ENCODE results near the gene MARCHF2. TPM values are rescaled to one million over a fixed set of nuclear protein-coding genes. Genes with fewer than 3 reads are reported as not detected.

The MARCHF2 gene
- total RNA-seq, 4 donors from 2014 or later: 44.1 to 161 (median 62.8) TPM

DNA sequence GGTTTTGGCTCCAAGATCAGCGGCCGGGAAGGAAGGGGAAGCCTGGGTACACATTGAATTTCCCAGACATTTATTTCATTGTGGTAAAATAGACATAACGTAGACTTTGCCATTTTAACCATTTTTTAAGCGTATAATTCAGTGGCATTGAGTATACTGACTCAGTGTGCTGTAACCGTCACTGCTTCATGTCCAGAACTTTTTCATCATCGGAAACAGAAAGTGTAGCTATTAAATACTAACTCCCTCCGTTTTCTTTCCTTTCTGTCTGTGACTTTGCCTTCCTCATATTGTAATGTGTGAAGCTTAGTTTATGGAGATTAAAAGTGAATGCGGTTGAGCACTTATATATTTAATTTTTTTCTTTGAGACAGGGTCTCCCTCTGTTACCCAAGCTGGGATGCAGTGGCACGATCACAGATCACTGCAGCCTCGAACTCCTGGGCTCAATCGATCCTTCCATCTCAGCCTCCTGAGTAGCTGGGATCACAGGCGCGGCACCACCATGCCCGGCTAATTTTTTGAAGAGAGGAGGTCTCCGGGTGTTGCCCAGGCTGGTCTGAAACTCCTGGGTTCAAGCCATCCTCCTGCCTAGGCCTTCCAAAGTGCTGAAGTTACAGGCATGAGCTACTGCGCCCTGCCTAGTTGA is 33.1 kb downstream of the MARCHF2 start:
- DNase-seq: no peak
- Histone ChIP-seq H3K36me3 (no peaks in the 10 kb centered on the region), H3K27ac (peak overlapping the region; percentile 90 to 94), H3K4me3 (peak overlapping the region; percentile 79 to 93), H3K9me3 (no peaks in the 10 kb centered on the region), H3K27me3 (no peaks in the 10 kb centered on the region), H3K4me1 (peaks cover 10 to 16% of the 10 kb centered on the region in 2 donors)
- TF ChIP-seq POLR2A (IDR thresholded peaks at IDR 0.05) (no peak), CTCF (IDR thresholded peaks at IDR 0.05) (no peak)
- intact Hi-C loops (cut with DNase I; ENCODE audit: low total_unique reads): no loop called here

DNA sequence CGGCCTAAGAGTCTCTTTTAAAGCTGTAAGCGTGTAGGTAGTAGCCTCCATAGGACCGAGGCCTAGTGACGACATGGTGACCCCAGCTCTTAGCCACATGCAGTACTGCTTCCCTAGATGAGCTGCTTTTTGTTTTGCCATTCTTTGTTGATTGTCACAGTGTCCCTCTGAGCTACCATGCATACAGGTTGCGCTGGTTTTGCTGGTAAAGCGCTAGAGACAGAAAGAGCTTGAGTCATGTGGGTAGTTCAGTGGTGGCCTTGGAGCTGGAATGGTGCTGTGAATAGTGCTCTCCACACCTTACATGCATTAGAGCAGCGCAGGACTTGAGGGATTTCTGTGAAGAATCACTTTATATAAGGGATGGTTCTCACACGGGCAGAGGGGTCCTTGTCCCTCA is 36.7 kb downstream of the MARCHF2 start:
- Histone ChIP-seq H3K9me3 (no peaks in the 10 kb centered on the region), H3K4me1 (peaks cover 10 to 22% of the 10 kb centered on the region in 2 donors), H3K36me3 (no peaks in the 10 kb centered on the region), H3K27ac (no peak overlapping the region), H3K4me3 (no peak overlapping the region), H3K27me3 (no peaks in the 10 kb centered on the region)
- no peak for DNase-seq
- intact Hi-C loops (cut with DNase I; ENCODE audit: low total_unique reads): no loop called here
- TF ChIP-seq CTCF (IDR thresholded peaks at IDR 0.05): no peak
- TF ChIP-seq POLR2A (IDR thresholded peaks at IDR 0.05): no peak

DNA sequence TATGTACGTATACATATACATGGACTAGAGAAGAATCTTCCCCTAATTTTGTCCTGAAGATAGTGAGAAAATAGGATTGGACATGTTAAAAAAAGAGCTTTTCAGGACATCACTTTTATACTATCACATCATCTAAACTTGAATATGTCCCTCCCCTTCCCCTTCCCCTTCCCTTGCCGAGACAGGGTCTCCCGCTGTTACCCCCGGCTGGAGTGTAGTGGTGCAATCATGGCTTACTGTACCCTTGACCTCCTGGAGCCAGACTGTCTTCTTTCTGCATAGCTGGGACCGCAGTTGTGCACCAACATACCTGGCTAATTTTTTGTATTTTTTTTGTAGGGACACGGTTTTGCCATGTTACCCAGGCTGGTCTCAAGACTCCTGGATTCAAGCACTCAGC is 38.3 kb downstream of the MARCHF2 start:
- Histone ChIP-seq H3K9me3 (no peaks in the 10 kb centered on the region), H3K27ac (no peak overlapping the region), H3K4me3 (no peak overlapping the region), H3K27me3 (no peaks in the 10 kb centered on the region), H3K36me3 (no peaks in the 10 kb centered on the region), H3K4me1 (peaks cover 10 to 19% of the 10 kb centered on the region in 2 donors)
- intact Hi-C loops (cut with DNase I; ENCODE audit: low total_unique reads): no loop called here
- no peak for TF ChIP-seq CTCF (IDR thresholded peaks at IDR 0.05)
- no peak for TF ChIP-seq POLR2A (IDR thresholded peaks at IDR 0.05)
- no peak for DNase-seq

- Histone ChIP-seq H3K36me3 (no peaks in the 10 kb centered on the region), H3K27ac (no peak overlapping the region), H3K9me3 (no peaks in the 10 kb centered on the region), H3K4me1 (peaks cover 8 to 14% of the 10 kb centered on the region in 2 donors), H3K27me3 (no peaks in the 10 kb centered on the region), H3K4me3 (no peak overlapping the region)
- no peak for DNase-seq
- intact Hi-C loops (cut with DNase I; ENCODE audit: low total_unique reads): no loop called here
- TF ChIP-seq POLR2A (IDR thresholded peaks at IDR 0.05) (no peak), CTCF (IDR thresholded peaks at IDR 0.05) (no peak)
These were observed 38.8 kb downstream of the MARCHF2 start for GRCh38 chr19:8451885-8452284.

DNA sequence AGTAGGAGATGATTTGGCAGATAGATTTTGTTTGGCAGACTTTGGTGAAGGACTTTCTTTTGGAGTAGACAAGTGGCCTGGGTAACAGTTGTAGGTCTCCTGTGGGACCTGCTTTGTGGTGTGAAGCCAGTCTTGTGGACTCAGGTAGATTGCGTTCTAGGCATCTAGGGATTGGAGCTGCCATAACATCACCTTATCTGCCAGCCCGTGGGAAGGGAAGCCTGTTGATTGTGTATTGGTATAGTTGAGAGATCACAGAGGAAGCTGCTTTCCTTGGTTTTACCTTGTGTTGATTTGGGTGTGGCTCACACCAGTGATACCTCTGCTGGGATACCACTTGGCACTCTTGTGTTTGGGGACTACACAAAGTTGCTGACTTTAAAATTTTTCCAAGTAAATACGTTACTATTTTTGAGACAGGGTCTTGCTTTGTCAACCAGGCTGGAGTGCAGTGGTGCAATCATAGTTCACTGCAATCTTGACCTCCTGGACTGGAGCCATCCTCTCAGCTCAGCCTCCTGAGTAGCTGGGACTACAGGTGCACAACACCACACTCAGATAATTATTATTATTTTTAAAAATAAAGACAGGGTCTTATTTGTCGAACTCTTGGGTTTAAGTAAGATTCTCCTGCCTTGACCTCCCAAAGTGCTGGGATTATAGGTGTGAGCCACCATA is 39.5 kb downstream of the MARCHF2 start:
- TF ChIP-seq CTCF (IDR thresholded peaks at IDR 0.05) (no peak), POLR2A (IDR thresholded peaks at IDR 0.05) (no peak)
- DNase-seq: no peak
- Histone ChIP-seq H3K4me1 (peaks cover 13 to 20% of the 10 kb centered on the region in 2 donors), H3K36me3 (no peaks in the 10 kb centered on the region), H3K9me3 (no peaks in the 10 kb centered on the region), H3K4me3 (no peak overlapping the region), H3K27me3 (no peaks in the 10 kb centered on the region), H3K27ac (no peak overlapping the region)
- intact Hi-C loops (cut with DNase I; ENCODE audit: low total_unique reads): no loop called here
